Suprapubic skin (tissue), 4 donors: ENCODE data around the gene CAMSAP1. TPM values are rescaled to one million over a fixed set of nuclear protein-coding genes. Genes with fewer than 3 reads are reported as not detected.

Experiments
- DNase-seq, 2 donors: peaks; one replicate each; pipeline ENCODE4 v3.0.0-alpha.2; 2019; ENCODE audit warnings: low spot score in 2 of 2
- H3K27ac ChIP-seq: fragments of 200-600 bp; sonication (generic); one replicate; pipeline ENCODE4 v1.5.1; 2019
- H3K27me3 ChIP-seq: fragments of 200-600 bp; sonication (generic); one replicate; pipeline ENCODE4 v1.5.1; 2019
- H3K36me3 ChIP-seq: fragments of 200-600 bp; sonication (generic); one replicate; pipeline ENCODE4 v1.5.1; 2019
- H3K4me1 ChIP-seq: fragments of 200-600 bp; sonication (generic); one replicate; pipeline ENCODE4 v1.5.1; 2019
- H3K4me3 ChIP-seq: fragments of 200-600 bp; sonication (generic); one replicate; pipeline ENCODE4 v1.5.1; 2019; ENCODE audit warnings: mild to moderate bottlenecking
- H3K9me3 ChIP-seq: fragments of 200-600 bp; sonication (generic); one replicate; pipeline ENCODE4 v1.5.1; 2019
- CTCF ChIP-seq, 2 donors: fragments of 200-600 bp in 1 of 2; fragments of 450-650 bp in 1 of 2; sonication (generic) in 1 of 2; IDR thresholded peaks; one replicate each; pipeline ENCODE4 v1.5.1; 2016 to 2019; ENCODE audit warnings: antibody characterized with exemption in 2 of 2, mild to moderate bottlenecking in 1 of 2, moderate library complexity in 1 of 2
- EP300 ChIP-seq: sonication (generic); formaldehyde crosslinking; IDR thresholded peaks from one replicate; pipeline ENCODE4 v1.6.1; 2017; ENCODE audit warnings: antibody characterized with exemption
- POLR2A ChIP-seq, 2 donors: fragments of 450-650 bp; IDR thresholded peaks; one replicate each; pipeline ENCODE4 v1.6.1; 2017; ENCODE audit warnings: antibody characterized with exemption in 2 of 2, mild to moderate bottlenecking in 2 of 2, moderate library complexity in 2 of 2
- POLR2AphosphoS5 ChIP-seq, 3 donors: sonication (generic); formaldehyde crosslinking; IDR thresholded peaks; one replicate each; pipeline ENCODE4 v1.6.1; 2017; ENCODE audit warnings: antibody characterized with exemption in 3 of 3
- WGBS: methylation state at CpG from one replicate; pipeline ENCODE4 v1.1.5; 2018; 5-methylcytosine and 5-hydroxymethylcytosine counted together
- total RNA-seq, 4 donors: library from RNA; depleted of rRNA; stranded (reverse); fragments of >200 nt; gene quantifications; one replicate each; pipeline ENCODE4 v1.1.0, GENCODE V29; 2016

CAMSAP1 gene
- total RNA-seq, 4 donors from 2014 or later: 42.0 to 58.3 (median 54.9) TPM

- H3K27me3 ChIP-seq: no peaks in the 10 kb centered on the region
- peaks cover 39% of the 10 kb centered on the region for H3K36me3 ChIP-seq
- TF ChIP-seq POLR2A (IDR thresholded peaks at IDR 0.05): no peak
- TF ChIP-seq POLR2AphosphoS5 (IDR thresholded peaks at IDR 0.05): no peak
- TF ChIP-seq EP300: no peak
- H3K9me3 ChIP-seq: no peaks in the 10 kb centered on the region
- WGBS: 97% methylated on average over 8 of the region's 27 CpGs
- no peak for DNase-seq
- no peak overlapping the region for H3K27ac ChIP-seq
- no peak overlapping the region for H3K4me3 ChIP-seq
- H3K4me1 ChIP-seq: peaks cover 24% of the 10 kb centered on the region
Measured at GRCh38 chr9:135928731-135929655, 21.6 kb upstream of the CAMSAP1 start.

- no peak overlapping the region for H3K27ac ChIP-seq
- H3K27me3 ChIP-seq: no peaks in the 10 kb centered on the region
- peaks cover 24% of the 10 kb centered on the region for H3K4me1 ChIP-seq
- H3K36me3 ChIP-seq: peaks cover 38% of the 10 kb centered on the region
- no peak overlapping the region for H3K4me3 ChIP-seq
- no peak for TF ChIP-seq CTCF (IDR thresholded peaks at IDR 0.05)
- TF ChIP-seq POLR2A (IDR thresholded peaks at IDR 0.05): no peak
- TF ChIP-seq EP300: no peak
- no peak for TF ChIP-seq POLR2AphosphoS5 (IDR thresholded peaks at IDR 0.05)
- H3K9me3 ChIP-seq: no peaks in the 10 kb centered on the region
- WGBS: 94% methylated on average over 12 of the region's 23 CpGs
- no peak for DNase-seq
Measured at GRCh38 chr9:135928074-135928730, 20.9 kb upstream of the CAMSAP1 start.

GRCh38 chr9:135927195-135928013 lies 20.1 kb upstream of the CAMSAP1 start:
- Histone ChIP-seq H3K9me3 (no peaks in the 10 kb centered on the region), H3K27ac (no peak overlapping the region), H3K4me3 (no peak overlapping the region), H3K4me1 (peaks cover 24% of the 10 kb centered on the region), H3K27me3 (no peaks in the 10 kb centered on the region), H3K36me3 (peaks cover 30% of the 10 kb centered on the region)
- peak in 1 of 2 donors; percentile 74 for DNase-seq
- TF ChIP-seq POLR2AphosphoS5 (IDR thresholded peaks at IDR 0.05) (no peak), EP300 (no peak), POLR2A (IDR thresholded peaks at IDR 0.05) (no peak), CTCF (IDR thresholded peaks at IDR 0.05) (no peak)
- 77% methylated on average over 12 of the region's 25 CpGs for WGBS

GRCh38 chr9:135926402-135927194 lies 19.3 kb upstream of the CAMSAP1 start:
- Histone ChIP-seq H3K4me3 (no peak overlapping the region), H3K9me3 (no peaks in the 10 kb centered on the region), H3K36me3 (peaks cover 25% of the 10 kb centered on the region), H3K27me3 (no peaks in the 10 kb centered on the region), H3K27ac (peak overlapping the region; percentile 2), H3K4me1 (peaks cover 24% of the 10 kb centered on the region)
- no peak for TF ChIP-seq CTCF (IDR thresholded peaks at IDR 0.05)
- peak in 1 of 3 donors; percentile 12 for TF ChIP-seq POLR2AphosphoS5 (IDR thresholded peaks at IDR 0.05)
- peak in 1 of 2 donors; percentile 81 for DNase-seq
- 90% methylated on average over 7 of the region's 27 CpGs for WGBS
